Cardiac septum (tissue), 1 donor: ENCODE measurements around the gene VPS25. TPM values are rescaled to one million over a fixed set of nuclear protein-coding genes. Genes with fewer than 3 reads are reported as not detected.
A peak's percentile ranks its signal among the peaks of the same experiment; 100 is the strongest.
"Not testable (repeated sequence)": the region's sequence is repeated elsewhere in the genome, so short reads cannot be mapped to it uniquely, and the experiment has no call there.

Source experiments
- DNase-seq: peaks from one replicate; pipeline ENCODE4 v3.0.0-alpha.2; 2020; ENCODE audit warnings: low spot score
- intact Hi-C: fragments of 100-400 bp; cut with DNase I; formaldehyde crosslinking; loops from one replicate; pipeline ENCODE4 v1.14.0; 2022
- total RNA-seq: library from RNA; stranded (reverse); fragmentation: NEBNext Ultra II Directional; extraction: Animal tissue kit (Norgen Biotek cat#: 25700); gene quantifications from one replicate; pipeline ENCODE4 v1.2.1, GENCODE V29; 2021
- donor health status: DM: no; HTN: no; CAD: no.

The VPS25 gene
- total RNA-seq, 1 donor from 2014 or later = 32.3 TPM

DNA sequence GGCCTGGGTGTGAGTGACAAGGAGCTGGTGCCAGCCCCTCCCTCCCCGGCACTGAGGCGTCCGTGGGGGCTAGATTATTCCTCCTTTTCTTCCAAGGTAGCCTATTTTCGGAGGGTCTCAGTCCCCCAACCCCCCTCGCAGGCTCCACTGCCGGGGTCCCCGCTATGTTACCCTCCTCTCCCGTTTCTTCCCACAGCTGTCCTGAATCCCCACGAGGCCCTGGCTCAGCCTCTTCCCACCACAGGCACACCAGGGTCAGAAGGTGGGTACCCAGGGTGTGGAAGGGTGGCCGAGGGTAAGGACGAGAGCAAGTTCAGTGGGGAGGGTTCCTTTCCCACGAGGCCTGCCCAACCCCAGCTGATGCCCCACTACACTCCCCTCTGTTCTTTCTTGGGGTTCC, 11.6 kb upstream of the VPS25 start:
- DNase-seq = peak; percentile 63
- intact Hi-C loops = loop anchor here (2.0 to 5.0 kb wide), 2 partner anchors 17 to 184 kb away; partner anchors contain the start of genes EZH1 and PSMC3IP

DNA sequence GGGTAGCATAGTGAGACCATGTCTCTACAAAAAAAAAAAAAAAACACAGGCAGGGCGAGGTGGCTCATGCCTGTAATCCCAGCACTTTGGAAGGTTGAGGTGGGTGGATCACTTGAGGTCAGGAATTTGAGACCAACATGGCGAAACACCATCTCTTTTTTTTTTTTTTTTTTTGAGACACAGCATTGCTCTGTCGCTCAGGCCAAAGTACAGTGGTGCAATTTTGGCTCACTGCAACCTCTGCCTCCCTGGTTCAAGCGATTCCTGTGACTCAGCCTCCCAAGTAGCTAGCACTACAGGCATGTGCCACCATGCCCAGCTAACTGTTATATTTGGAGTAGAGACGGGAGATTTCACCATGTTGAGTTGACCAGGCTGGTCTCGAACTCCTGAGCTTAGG, 7.1 kb upstream of the VPS25 start:
- intact Hi-C loops = no loop called here
- no peak for DNase-seq

DNA sequence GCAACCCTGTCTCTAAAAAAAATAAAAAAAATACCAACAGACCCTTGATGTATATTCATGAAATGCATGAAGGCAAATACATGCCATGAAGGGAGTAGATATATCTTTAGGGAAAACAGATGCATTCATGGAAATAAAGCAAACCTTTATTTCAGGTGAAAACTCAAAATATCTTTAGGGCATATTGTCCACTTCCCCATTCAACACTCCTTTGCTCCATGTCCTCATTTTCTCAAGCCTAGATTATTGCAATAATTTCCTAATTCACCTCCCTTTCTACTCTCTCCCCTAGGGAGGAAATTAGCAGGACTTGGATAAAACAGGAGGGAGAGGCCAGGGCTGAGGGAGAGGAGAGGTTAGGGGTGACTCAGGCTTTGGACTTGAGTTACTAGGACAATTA, 5.7 kb upstream of the VPS25 start:
- intact Hi-C loops = no loop called here
- DNase-seq = no peak

DNA sequence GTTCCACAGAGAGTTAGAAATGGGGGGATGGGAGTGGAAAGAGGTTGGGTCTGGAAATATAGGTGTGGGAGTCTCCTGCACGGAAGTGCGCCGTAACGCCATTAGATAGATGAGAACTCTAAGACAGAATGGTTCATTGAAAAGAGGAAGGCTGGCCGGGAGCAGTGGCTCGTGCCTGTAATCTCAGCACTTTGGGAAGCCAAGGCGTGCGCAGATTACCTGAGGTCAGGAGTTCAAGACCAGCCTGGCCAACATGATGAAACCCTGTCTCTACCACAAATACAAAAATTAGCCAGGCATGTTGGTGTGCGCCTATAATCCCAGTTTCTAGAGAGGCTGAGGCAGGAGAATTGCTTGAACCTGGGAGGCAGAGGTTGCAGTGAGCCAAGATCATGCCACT, 5.2 kb upstream of the VPS25 start:
- intact Hi-C loops, DNase-seq: not testable (repeated sequence)

DNA sequence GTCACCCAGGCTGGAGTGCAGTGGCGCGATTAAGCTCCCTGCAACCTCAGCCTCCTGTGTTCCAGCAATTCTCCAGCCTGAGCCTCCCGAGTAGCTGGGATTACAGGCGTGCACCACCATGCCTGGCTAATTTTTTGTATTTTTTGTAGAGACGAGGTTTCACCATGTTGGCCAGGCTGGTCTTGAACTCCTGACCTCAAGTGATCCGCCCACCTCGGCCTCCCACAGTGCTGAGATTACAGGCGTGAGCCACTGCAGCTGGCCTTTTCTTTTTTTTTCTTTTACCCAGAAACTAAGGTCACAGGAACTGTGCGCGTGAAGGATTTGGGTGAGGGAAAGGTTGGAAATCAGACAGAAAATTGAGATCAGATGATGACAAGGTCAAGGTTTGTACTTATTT, 3.3 kb upstream of the VPS25 start:
- intact Hi-C loops = not testable (repeated sequence)

DNA sequence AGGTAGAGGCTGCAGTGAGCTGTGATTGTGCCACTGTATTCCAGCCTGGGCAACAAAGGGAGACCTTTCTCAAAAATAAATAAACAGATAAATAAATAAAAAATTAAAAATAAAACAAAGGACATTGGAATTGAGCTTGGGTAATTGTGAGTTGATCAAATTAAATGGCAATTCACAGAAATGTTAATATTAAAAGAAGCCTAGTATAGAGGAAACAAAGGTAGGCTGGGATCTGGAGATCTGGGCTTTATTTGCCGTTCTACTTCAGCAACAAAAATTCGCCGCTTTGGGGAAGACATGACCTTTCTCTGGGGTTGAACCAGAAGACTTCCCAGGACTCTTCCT, 332 bp upstream of the VPS25 start:
- no peak for DNase-seq
- intact Hi-C loops = no loop called here

More for the DNA sequence above, 3.3 kb upstream of the VPS25 start:
- DNase-seq = not testable (repeated sequence)

DNA sequence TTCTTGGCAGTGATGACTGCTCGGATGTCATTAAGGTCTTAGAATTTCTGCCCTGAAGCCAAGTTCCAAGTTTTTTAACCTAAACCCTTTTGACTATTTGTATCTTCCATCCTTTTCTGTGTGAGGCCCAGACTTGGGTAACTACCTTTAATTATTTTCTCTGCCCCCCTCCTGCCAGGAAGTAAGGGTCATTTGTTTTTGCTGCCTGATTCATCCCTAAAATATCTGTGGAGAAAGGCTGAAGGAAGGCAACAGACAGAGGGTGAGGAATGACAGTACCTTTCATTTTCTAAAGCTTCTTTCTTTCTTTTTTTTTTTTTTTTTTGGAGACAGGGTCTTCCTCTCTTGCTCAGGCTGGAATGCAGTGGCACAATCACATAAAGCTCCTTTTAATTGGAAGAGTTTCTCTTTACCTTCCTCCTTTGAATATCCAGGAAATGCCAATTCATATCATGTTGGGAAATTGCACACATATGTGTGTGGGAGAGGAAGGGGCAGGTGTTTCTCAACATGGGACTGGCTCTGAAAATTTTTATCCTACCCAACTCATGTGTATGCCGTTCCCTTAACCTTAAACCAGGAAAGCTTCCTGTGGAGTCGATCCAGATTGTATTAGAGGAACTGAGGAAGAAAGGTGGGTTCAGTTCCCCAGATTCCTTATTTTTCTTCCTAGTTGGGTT, 957 bp downstream of the VPS25 start:
- DNase-seq = no peak
- intact Hi-C loops = no loop called here

DNA sequence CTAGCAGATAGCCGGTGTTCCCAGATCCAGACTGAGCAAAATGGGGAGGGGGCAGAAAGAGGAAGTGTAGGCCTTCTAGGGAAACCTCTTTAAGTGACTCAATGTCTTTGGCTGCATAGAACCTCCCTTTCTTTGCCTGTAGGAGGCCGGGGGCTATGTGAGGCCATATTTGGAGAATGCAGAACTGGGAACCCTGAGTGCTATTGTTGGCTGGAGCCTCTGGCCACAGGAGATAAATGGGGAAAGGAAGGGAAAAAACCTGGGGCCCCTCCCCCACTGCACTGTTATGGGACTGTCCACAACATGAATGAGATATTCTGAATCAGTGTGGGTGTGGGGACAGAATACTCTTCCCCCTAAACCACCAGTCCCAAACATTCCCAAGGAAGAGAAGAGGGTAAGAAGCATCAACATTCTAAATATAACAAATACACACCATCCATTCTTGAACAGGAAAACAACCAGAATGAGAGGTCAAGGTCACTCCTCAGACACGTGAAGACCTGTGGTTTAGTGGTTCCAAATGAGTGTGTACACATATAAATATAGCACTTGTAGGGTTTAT, 2.4 kb downstream of the VPS25 start:
- intact Hi-C loops = no loop called here
- no peak for DNase-seq

DNA sequence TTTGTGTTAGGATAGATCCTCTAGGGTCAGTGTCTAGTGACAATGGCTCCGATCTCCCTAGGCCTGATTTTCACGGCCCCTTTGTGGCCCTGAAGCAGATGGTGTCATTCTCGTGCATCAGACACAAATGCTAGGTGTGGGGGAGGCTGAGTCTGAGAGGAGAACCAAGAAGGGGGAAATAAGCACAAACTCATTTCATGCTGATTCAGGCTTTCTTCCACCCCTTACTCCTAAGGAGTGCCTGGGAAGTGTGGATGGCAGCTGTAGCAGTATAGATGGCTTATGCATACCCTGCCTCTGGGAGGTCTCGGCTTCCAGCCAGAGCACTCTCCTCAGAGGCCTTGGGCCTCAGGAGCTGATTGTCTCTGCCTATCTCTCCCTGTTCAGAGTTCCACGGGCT, 5.3 kb downstream of the VPS25 start:
- intact Hi-C loops = no loop called here
- DNase-seq = no peak

DNA sequence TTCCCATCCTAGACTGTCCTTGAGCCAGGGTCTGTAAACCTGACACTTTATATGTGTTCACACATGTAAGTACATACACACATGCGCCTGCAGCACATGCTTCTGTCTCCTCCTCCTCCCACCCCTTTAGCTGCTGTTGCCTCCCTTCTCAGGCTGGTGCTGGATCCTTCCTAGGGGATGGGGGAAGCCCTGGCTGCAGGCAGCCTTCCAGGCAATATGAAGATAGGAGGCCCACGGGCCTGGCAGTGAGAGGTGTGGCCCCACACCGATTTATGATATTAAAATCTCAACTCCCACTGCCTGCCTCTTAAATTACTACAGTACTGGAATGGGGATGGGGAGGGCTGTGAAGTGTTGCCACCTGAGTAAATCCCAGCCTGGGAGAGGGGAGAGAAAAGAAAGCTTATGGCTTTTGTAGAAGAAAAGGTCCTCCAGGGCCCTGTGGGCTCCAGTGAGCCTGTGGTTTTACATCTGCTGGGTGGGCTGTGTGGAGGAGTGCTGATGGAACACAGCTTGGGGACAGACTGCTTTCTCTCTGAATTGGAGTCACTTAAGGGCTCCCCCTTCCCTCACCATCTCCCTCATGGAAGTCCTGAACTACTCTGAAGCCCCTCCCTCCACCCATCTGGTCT, 6.2 kb downstream of the VPS25 start:
- intact Hi-C loops = no loop called here
- no peak for DNase-seq

DNA sequence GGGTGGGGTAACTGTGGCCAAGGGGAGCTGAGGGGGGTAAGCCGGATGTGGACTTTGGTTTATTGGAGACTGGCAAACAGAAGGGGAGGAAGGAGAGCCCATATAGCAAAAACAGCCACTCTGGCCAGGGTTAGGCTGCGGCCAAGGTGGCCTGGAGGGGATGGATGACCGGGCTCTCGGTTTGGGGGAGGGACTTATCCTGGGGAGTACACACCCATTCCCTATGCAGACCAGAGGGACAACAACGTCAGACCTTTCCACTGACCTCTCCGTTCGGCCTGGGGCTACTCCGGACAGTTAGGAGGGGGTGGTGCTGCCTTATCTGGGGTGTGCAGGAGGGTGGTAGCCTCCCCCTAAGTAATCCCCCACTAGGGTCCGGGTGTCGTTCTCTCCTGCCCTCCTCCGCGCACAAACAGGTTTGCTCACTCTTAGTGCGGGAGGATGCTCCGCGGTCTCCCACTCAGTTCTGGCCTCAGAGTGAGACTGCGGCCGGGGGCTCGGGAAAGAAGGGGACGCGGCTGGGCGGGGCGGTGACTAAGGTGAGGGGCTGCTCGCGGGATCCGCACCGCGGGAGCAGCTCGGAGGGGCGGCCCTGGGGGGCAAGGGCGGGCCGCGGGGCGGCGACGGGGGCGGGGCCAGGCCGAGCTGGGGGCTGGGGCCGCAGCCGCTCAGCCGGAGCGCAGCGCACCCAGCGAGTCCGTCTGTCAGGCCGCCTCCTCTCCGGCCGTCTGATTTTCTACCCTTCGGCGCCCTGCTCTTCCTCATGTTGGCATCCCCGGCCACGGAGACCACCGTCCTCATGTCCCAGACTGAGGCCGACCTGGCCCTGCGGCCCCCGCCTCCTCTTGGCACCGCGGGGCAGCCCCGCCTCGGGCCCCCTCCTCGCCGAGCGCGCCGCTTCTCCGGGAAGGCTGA, 6.9 kb downstream of the VPS25 start, which contains the start of gene WNK4:
Gene WNK4, plus strand, starts transcription at position 675 of the 915 bp plus-strand sequence. Its CDS starts 89 bp downstream, at position 764.
- no peak for DNase-seq
- intact Hi-C loops = no loop called here

DNA sequence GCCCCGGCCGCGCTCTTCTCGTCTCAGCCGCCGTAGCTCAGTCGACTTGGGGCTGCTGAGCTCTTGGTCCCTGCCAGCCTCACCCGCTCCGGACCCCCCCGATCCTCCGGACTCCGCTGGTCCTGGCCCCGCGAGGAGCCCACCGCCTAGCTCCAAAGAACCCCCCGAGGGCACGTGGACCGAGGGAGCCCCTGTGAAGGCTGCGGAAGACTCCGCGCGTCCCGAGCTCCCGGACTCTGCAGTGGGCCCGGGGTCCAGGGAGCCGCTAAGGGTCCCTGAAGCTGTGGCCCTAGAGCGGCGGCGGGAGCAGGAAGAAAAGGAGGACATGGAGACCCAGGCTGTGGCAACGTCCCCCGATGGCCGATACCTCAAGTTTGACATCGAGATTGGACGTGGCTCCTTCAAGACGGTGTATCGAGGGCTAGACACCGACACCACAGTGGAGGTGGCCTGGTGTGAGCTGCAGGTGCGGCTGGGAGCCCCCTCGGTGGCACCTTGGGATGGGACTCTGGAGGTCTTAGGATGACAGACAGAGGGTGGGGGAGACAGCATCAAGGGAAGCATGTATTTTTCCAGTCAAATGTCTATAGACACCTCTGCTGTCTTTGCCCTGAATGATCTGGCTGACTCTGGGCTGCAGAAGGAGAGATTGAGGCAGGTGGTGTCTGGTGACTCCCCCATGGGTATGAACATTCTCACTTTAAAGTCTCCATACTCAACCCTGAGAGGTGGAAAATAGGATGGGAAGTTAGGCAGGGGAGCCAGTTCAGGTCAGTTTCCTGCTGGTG, 7.8 kb downstream of the VPS25 start:
- intact Hi-C loops = no loop called here

DNA sequence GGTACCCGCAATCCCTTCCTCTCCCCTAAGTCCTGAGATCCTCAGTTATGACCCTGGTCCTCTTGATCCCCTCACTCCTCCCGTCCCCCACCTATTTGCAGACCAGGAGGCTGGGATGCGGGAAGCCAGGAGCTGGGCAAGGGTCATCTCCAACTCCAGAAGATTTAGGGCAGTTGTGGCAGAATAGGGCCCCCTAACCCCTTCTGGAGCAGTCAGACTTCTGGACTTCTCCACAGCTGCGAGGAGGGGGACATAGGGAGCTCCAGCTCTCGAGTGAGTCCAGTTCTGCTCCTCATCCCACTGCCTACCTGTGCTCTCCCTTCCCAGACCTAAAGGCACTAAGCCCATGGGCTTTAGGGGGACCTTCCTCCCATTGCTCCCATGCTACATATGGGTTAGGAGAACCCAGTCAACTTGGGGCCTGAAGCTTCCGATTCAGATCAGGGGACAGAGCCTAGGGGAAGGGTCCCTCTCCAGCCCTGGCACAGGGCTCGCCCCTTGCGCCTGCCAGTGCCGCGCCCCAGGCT, 8.5 kb downstream of the VPS25 start:
- no peak for DNase-seq
- intact Hi-C loops = no loop called here

More for the DNA sequence above, 7.8 kb downstream of the VPS25 start:
- no peak for DNase-seq

DNA sequence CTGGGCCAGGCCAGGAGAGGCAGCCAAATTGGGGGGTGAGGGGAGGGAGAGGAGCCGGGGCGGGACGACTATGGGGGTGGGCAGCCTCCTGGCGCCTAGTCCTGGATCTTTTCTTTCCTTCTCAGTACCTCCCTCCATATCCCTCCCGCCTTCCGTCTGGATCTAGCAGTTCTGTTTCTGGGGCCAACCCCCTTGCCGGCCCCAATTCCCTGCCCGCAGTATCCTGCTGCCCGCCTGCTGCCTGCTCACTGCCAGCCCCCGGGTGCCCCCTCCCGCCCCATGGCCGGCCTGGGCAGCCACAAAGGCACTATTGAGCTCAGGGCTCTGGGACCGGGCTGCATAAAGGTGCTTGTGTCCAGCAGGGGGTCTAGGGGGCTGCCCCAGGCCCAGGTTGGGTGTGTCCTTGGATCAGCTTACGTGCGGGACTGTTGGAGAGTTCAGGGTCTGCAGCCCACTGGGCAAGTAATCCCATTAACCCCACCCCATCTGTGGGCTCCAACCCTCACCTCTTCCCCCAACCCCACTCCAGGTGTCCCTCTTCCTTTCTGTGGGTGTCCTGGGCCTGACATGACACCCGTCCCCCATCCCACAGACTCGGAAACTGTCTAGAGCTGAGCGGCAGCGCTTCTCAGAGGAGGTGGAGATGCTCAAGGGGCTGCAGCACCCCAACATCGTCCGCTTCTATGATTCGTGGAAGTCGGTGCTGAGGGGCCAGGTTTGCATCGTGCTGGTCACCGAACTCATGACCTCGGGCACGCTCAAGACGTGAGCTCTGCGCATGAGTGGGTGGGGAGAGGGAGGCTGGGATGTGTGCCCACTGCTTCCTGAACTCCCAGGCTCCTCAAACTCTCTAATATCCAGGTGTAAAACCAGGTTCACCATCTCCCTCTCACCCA, 9.2 kb downstream of the VPS25 start:
- DNase-seq = no peak
- intact Hi-C loops = no loop called here

DNA sequence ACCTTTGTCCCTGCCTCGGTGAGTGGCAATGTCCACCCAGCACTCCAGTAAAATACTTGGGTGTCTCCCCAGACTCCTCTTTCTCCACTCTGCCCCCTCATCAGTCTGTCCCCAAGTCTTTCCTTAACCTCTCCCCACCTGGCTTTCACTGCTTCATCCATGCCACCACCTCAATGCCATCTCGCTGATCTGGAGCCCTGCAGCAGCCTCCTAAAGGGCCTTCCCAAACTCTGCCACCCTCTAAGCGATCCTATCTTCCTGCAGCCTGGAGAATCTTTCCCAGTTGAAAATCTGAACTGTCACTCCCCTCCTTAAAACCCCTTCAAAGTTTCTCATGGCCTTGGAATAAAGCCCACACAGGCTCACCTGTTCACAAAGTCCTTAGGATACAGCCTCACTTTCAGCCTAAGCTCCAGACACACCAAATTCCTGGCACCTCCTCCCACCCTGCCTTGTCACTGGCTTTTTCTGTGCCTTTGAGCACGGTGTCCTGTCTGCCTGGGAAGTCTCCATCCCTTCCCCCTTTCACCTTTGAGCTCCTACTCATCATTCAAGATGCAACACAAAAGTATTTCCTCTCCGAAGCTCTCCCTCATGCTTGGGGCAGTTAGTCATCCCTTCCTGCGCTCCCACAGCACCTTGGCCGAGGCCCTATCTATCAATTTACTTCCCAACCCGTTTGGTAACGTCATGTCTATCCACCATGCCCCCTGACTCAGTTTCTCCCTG, 10.0 kb downstream of the VPS25 start:
- DNase-seq = no peak
- intact Hi-C loops = no loop called here

DNA sequence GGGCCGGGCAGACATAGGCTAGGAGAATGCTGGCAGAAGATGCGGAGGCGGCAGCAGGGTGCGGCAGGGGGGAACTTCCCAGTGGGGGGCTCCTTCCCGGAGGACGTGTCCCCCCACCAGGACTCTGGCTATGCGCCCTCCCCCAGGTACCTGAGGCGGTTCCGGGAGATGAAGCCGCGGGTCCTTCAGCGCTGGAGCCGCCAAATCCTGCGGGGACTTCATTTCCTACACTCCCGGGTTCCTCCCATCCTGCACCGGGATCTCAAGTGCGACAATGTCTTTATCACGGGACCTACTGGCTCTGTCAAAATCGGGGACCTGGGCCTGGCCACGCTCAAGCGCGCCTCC, 10.5 kb downstream of the VPS25 start:
- intact Hi-C loops = no loop called here
- no peak for DNase-seq

DNA sequence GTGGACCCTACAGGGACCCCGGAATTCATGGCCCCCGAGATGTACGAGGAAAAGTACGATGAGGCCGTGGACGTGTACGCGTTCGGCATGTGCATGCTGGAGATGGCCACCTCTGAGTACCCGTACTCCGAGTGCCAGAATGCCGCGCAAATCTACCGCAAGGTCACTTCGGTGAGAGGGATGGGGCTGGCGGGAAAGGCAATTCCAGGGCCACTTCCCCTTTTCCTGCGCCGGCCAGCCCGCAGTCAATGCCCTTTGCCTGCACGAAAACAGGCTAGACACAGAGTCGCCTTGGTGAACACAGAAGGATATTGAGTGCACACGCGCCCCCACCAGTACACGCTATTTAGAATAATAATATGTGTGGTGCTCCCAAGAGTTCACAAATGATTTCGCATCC, 11.2 kb downstream of the VPS25 start:
- no peak for DNase-seq
- intact Hi-C loops = no loop called here
